Measurements from ENCODE around the gene ENO1.

- TF ChIP-seq EZH2 (IDR thresholded peaks at IDR 0.05): no peak
- TF ChIP-seq POLR2AphosphoS5 (IDR thresholded peaks at IDR 0.05; ENCODE audit: borderline replicate concordance, low read depth, low read length): peak; percentile 7; the same call in 1 of the 2 replicates
Measured at GRCh38 chr1:8874230-8875201, 4.0 kb downstream of the ENO1 start.
